Retinal pigment epithelial cell (primary cell): ENCODE data around the gene CCDC102B.

ENCODE experiments used
- DNase-seq: peaks from one replicate; pipeline ENCODE4 v3.0.0-alpha.2; 2010; ENCODE audit warnings: low read depth
- H3K4me3 ChIP-seq: 2 replicates; pipeline ENCODE4 v1.5.1; 2011; ENCODE audit warnings: mild to moderate bottlenecking, low read length, control low read depth, moderate library complexity
- TF ChIP-seq, protein P1 (sequence below): conservative IDR thresholded peaks from 2 replicates; pipeline ENCODE4 v1.5.1; 2011; ENCODE audit warnings: low read depth, low read length, control low read depth, inconsistent platforms

CCDC102B gene

DNA sequence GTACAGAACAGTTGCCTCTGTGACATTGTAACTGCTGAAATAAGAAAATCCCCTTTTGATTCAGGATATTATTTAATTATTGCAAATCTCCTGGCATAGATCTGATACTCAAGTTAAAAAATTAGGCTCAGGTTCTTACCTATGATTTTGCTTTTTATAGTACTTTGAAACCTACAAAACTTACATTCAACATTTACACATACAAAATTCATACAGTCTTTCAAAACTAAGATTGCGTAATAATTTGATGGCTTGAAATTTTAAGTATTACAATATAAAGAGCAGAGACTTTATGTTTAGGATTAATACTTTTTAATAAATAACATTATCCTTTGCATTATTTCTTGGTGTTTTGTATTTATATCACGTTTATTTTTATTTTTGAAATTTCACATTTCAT lies 291.1 kb downstream of the CCDC102B start:
- no peak for DNase-seq
- TF ChIP-seq, protein P1, sequence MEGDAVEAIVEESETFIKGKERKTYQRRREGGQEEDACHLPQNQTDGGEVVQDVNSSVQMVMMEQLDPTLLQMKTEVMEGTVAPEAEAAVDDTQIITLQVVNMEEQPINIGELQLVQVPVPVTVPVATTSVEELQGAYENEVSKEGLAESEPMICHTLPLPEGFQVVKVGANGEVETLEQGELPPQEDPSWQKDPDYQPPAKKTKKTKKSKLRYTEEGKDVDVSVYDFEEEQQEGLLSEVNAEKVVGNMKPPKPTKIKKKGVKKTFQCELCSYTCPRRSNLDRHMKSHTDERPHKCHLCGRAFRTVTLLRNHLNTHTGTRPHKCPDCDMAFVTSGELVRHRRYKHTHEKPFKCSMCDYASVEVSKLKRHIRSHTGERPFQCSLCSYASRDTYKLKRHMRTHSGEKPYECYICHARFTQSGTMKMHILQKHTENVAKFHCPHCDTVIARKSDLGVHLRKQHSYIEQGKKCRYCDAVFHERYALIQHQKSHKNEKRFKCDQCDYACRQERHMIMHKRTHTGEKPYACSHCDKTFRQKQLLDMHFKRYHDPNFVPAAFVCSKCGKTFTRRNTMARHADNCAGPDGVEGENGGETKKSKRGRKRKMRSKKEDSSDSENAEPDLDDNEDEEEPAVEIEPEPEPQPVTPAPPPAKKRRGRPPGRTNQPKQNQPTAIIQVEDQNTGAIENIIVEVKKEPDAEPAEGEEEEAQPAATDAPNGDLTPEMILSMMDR: no peak
- H3K4me3 ChIP-seq: no peak overlapping the region

DNA sequence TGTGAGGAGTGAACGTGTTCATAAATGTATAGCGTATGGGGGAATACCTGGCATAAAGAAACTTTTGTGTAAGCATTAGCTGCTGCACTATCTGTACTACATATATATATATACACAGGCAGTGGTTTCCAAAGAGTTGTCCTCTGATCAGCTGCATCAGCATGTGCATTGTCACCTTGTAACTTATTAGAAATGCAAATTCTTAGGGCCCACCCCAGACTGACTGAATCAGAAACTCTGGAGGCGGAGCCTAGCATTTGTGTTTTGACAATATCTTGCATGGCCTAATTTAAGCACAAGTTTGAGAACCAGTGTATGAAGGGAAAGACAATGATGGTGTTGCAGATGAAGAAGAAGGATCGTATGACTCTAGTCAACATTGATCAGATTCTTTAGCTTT lies 299.5 kb downstream of the CCDC102B start:
- TF ChIP-seq, protein P1: no peak
- no peak overlapping the region for H3K4me3 ChIP-seq
- no peak for DNase-seq

DNA sequence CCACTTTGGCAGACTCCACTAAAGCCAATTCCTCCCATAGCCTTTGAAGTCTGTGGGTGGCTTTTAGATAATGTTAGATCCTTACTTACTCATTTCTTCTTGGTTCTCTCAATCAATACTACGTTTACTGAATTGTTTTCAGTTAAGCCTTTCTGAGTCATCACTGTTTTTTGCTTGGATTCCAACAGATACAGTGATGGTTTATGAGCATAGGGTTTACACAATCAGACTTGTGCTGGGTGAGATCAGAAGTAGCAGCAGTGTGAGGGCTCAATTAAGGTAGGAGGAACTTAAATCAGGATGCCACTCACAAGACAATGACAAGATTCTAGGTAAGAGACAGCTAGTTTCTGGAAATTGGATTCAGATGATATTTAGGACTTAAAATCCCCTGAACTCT lies 305.1 kb downstream of the CCDC102B start:
- DNase-seq: no peak
- no peak overlapping the region for H3K4me3 ChIP-seq
- TF ChIP-seq, protein P1: no peak
